ENCODE measurements around the gene NRXN3. TPM values are rescaled to one million over a fixed set of nuclear protein-coding genes. Genes with fewer than 3 reads are reported as not detected.

NRXN3 gene
- polyA plus RNA-seq, 1 donor (not counting 4 experiments of a cell fraction or from before 2014, with no cell fraction given), result 0.89 TPM

GRCh38 chr14:78737116-78737515 is 566.9 kb downstream of the NRXN3 start:
- Histone ChIP-seq H3K4me2 (ENCODE audit: control insufficient read depth, extremely low read depth, insufficient read depth, low read depth, low read length) (no peak overlapping the region), H3K36me3 (ENCODE audit: control insufficient read depth in 2 of 2, extremely low read depth in 1 of 2, insufficient read depth in 2 of 2, low read length in 2 of 2) (no peaks in the 10 kb centered on the region), H3K27ac (ENCODE audit: control insufficient read depth, insufficient read depth, low read length) (no peak overlapping the region), H3K4me1 (ENCODE audit: control insufficient read depth, extremely low read depth, insufficient read depth, low read length) (no peaks in the 10 kb centered on the region), H2AFZ (ENCODE audit: control insufficient read depth, low read length) (no peak overlapping the region), H3K4me3 (ENCODE audit: control insufficient read depth in 2 of 3, extremely low read depth in 1 of 3, insufficient read depth in 2 of 3, low read depth in 1 of 3, low read length in 3 of 3) (no peak overlapping the region), H3K27me3 (ENCODE audit: control insufficient read depth, extremely low read depth, insufficient read depth, low read length) (no peaks in the 10 kb centered on the region), H4K20me1 (ENCODE audit: control insufficient read depth, extremely low read depth, insufficient read depth, low read length) (no peaks in the 10 kb centered on the region), H3K79me2 (ENCODE audit: control insufficient read depth, insufficient read depth, low read length) (no peaks in the 10 kb centered on the region), H3K9me3 (ENCODE audit: control insufficient read depth, low read depth, low read length) (no peaks in the 10 kb centered on the region), H3K9me1 (ENCODE audit: control insufficient read depth, extremely low read depth, insufficient read depth, low read length) (no peaks in the 10 kb centered on the region), H3K9ac (ENCODE audit: control insufficient read depth, extremely low read depth, insufficient read depth, low read length) (no peak overlapping the region)
- no peak for TF ChIP-seq EZH2 (IDR thresholded peaks at IDR 0.05; ENCODE audit: low read length)
- TF ChIP-seq, protein P1, sequence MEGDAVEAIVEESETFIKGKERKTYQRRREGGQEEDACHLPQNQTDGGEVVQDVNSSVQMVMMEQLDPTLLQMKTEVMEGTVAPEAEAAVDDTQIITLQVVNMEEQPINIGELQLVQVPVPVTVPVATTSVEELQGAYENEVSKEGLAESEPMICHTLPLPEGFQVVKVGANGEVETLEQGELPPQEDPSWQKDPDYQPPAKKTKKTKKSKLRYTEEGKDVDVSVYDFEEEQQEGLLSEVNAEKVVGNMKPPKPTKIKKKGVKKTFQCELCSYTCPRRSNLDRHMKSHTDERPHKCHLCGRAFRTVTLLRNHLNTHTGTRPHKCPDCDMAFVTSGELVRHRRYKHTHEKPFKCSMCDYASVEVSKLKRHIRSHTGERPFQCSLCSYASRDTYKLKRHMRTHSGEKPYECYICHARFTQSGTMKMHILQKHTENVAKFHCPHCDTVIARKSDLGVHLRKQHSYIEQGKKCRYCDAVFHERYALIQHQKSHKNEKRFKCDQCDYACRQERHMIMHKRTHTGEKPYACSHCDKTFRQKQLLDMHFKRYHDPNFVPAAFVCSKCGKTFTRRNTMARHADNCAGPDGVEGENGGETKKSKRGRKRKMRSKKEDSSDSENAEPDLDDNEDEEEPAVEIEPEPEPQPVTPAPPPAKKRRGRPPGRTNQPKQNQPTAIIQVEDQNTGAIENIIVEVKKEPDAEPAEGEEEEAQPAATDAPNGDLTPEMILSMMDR (optimal IDR thresholded peaks at IDR 0.05 in 1 of 3, IDR thresholded peaks at IDR 0.05 in 1 of 3, conservative IDR thresholded peaks at IDR 0.05 in 1 of 3; ENCODE audit: extremely low read depth in 1 of 3, insufficient read depth in 2 of 3, low read length in 3 of 3), result no peak
- FAIRE-seq (no peak), DNase-seq (ENCODE audit: low read depth, low spot score) (no peak)
- dilution Hi-C loops (cut with MboI; ENCODE audit: extremely low pct_ligation_motif_present, low sequenced_read_pairs), result no loop called here

GRCh38 chr14:78737601-78738000 is 567.4 kb downstream of the NRXN3 start:
- H3K36me3 ChIP-seq (ENCODE audit: control insufficient read depth in 2 of 2, extremely low read depth in 1 of 2, insufficient read depth in 2 of 2, low read length in 2 of 2), result no peaks in the 10 kb centered on the region
- TF ChIP-seq, protein P1 (optimal IDR thresholded peaks at IDR 0.05 in 1 of 3, IDR thresholded peaks at IDR 0.05 in 1 of 3, conservative IDR thresholded peaks at IDR 0.05 in 1 of 3; ENCODE audit: extremely low read depth in 1 of 3, insufficient read depth in 2 of 3, low read length in 3 of 3), result no peak
- no peak for TF ChIP-seq EZH2 (IDR thresholded peaks at IDR 0.05; ENCODE audit: low read length)
- H3K79me2 ChIP-seq (ENCODE audit: control insufficient read depth, insufficient read depth, low read length), result no peaks in the 10 kb centered on the region
- H2AFZ ChIP-seq (ENCODE audit: control insufficient read depth, low read length), result no peak overlapping the region
- H3K9ac ChIP-seq (ENCODE audit: control insufficient read depth, extremely low read depth, insufficient read depth, low read length), result no peak overlapping the region
- no peaks in the 10 kb centered on the region for H3K27me3 ChIP-seq (ENCODE audit: control insufficient read depth, extremely low read depth, insufficient read depth, low read length)
- H3K4me3 ChIP-seq (ENCODE audit: control insufficient read depth in 2 of 3, extremely low read depth in 1 of 3, insufficient read depth in 2 of 3, low read depth in 1 of 3, low read length in 3 of 3), result no peak overlapping the region
- no peaks in the 10 kb centered on the region for H4K20me1 ChIP-seq (ENCODE audit: control insufficient read depth, extremely low read depth, insufficient read depth, low read length)
- FAIRE-seq (no peak), DNase-seq (ENCODE audit: low read depth, low spot score) (no peak)
- no peaks in the 10 kb centered on the region for H3K9me3 ChIP-seq (ENCODE audit: control insufficient read depth, low read depth, low read length)
- H3K9me1 ChIP-seq (ENCODE audit: control insufficient read depth, extremely low read depth, insufficient read depth, low read length), result no peaks in the 10 kb centered on the region
- H3K4me2 ChIP-seq (ENCODE audit: control insufficient read depth, extremely low read depth, insufficient read depth, low read depth, low read length), result no peak overlapping the region
- H3K27ac ChIP-seq (ENCODE audit: control insufficient read depth, insufficient read depth, low read length), result no peak overlapping the region
- dilution Hi-C loops (cut with MboI; ENCODE audit: extremely low pct_ligation_motif_present, low sequenced_read_pairs), result no loop called here
- H3K4me1 ChIP-seq (ENCODE audit: control insufficient read depth, extremely low read depth, insufficient read depth, low read length), result no peaks in the 10 kb centered on the region
